ENCODE data around the gene PCDHGB2.
"Not testable (repeated sequence)": the region's sequence is repeated elsewhere in the genome, so short reads cannot be mapped to it uniquely, and the experiment has no call there.

PCDHGB2 gene

GRCh38 chr5:141399555-141400258 lies 39.9 kb downstream of the PCDHGB2 start:
- WGBS: 96% methylated on average over 61 of the region's 61 CpGs

GRCh38 chr5:141402553-141403243 lies 42.9 kb downstream of the PCDHGB2 start, which contains the start of gene PCDHGA9:
PCDHGA9 (plus strand) TSS chr5:141402778; CDS start chr5:141402953, 175 bp downstream.
- no peaks in the 10 kb centered on the region for H3K4me1 ChIP-seq (ENCODE audit: control insufficient read depth, insufficient read depth, low read depth, low read length)
- no peak within 1 kb of the TSS for H3K23ac ChIP-seq (ENCODE audit: low read length in 2 of 2)
- H3K18ac ChIP-seq (ENCODE audit: low read depth in 1 of 2, low read length in 2 of 2): no peak within 1 kb of the TSS
- no peak within 1 kb of the TSS for H3K4ac ChIP-seq (ENCODE audit: low read depth in 1 of 2, low read length in 2 of 2)
- H2BK15ac ChIP-seq (ENCODE audit: low read depth, poor library complexity, severe bottlenecking): no peak within 1 kb of the TSS
- no peak within 1 kb of the TSS for H3K14ac ChIP-seq (ENCODE audit: low read length in 2 of 2)
- H2BK120ac ChIP-seq (ENCODE audit: low read depth, low read length): no peak within 1 kb of the TSS
- DNase-seq: no peak
- H4K8ac ChIP-seq (ENCODE audit: low read length): no peak within 1 kb of the TSS
- H2BK5ac ChIP-seq (ENCODE audit: low read depth, low read length, poor library complexity, severe bottlenecking): no peak within 1 kb of the TSS
- peaks cover 54% of the 10 kb centered on the region for H3K9me3 ChIP-seq (ENCODE audit: control insufficient read depth, low read length)
- H3K4me2 ChIP-seq (ENCODE audit: low read length, poor library complexity, severe bottlenecking): no peak within 1 kb of the TSS
- 93% methylated on average over 27 of the region's 27 CpGs for WGBS
- H2BK12ac ChIP-seq (ENCODE audit: low read length in 2 of 2): no peak within 1 kb of the TSS
- H2AK5ac ChIP-seq (ENCODE audit: low read length, severe bottlenecking): no peak within 1 kb of the TSS
- H3K27ac ChIP-seq (ENCODE audit: low read length, poor library complexity, severe bottlenecking): no peak within 1 kb of the TSS
- no peak within 1 kb of the TSS for H2AFZ ChIP-seq (ENCODE audit: low read depth, low read length)
- H3K36me3 ChIP-seq (ENCODE audit: control insufficient read depth in 1 of 2, insufficient read depth in 2 of 2, low read depth in 1 of 2, low read length in 2 of 2): peaks cover 0 to 24% of the 10 kb centered on the region in 2 experiments
- H3K79me1 ChIP-seq (replicated peaks; ENCODE audit: low read length, poor library complexity, severe bottlenecking): peaks cover 13% of the 10 kb centered on the region
- no peak within 1 kb of the TSS for H4K91ac ChIP-seq (ENCODE audit: low read length)
- peak within 1 kb of the TSS in 1 of 2 experiments; percentile 75 for H3K4me3 ChIP-seq (ENCODE audit: insufficient read depth in 1 of 2, low read depth in 1 of 2, low read length in 2 of 2)
- peak within 1 kb of the TSS; percentile 53 for H3K9ac ChIP-seq (ENCODE audit: low read length)
- H3K27me3 ChIP-seq (ENCODE audit: control insufficient read depth in 1 of 2, insufficient read depth in 1 of 2, low read length in 2 of 2): no peaks in the 10 kb centered on the region

More at GRCh38 chr5:141399555-141400258, 39.9 kb downstream of the PCDHGB2 start:
- H3K9ac ChIP-seq (ENCODE audit: low read length): no peak overlapping the region
- H3K27ac ChIP-seq (ENCODE audit: low read length, poor library complexity, severe bottlenecking): no peak overlapping the region
- H2AK5ac ChIP-seq (ENCODE audit: low read length, severe bottlenecking): no peak overlapping the region
- no peak overlapping the region for H3K18ac ChIP-seq (ENCODE audit: low read depth in 1 of 2, low read length in 2 of 2)
- H3K23ac ChIP-seq (ENCODE audit: low read length in 2 of 2): no peak overlapping the region
- H2AFZ ChIP-seq (ENCODE audit: low read depth, low read length): no peak overlapping the region
- H2BK12ac ChIP-seq (ENCODE audit: low read length in 2 of 2): no peak overlapping the region
- H3K14ac ChIP-seq (ENCODE audit: low read length in 2 of 2): no peak overlapping the region
- peaks cover 15% of the 10 kb centered on the region for H3K79me1 ChIP-seq (replicated peaks; ENCODE audit: low read length, poor library complexity, severe bottlenecking)
- H3K4me3 ChIP-seq (ENCODE audit: insufficient read depth in 1 of 2, low read depth in 1 of 2, low read length in 2 of 2): peak overlapping the region; percentile 4 to 70
- H3K4me2 ChIP-seq (ENCODE audit: low read length, poor library complexity, severe bottlenecking): no peak overlapping the region
- peaks cover 60% of the 10 kb centered on the region for H3K9me3 ChIP-seq (ENCODE audit: control insufficient read depth, low read length)
- no peak overlapping the region for H2BK5ac ChIP-seq (ENCODE audit: low read depth, low read length, poor library complexity, severe bottlenecking)
- H4K91ac ChIP-seq (ENCODE audit: low read length): no peak overlapping the region
- no peak overlapping the region for H2BK120ac ChIP-seq (ENCODE audit: low read depth, low read length)
- no peaks in the 10 kb centered on the region for H3K27me3 ChIP-seq (ENCODE audit: control insufficient read depth in 1 of 2, insufficient read depth in 1 of 2, low read length in 2 of 2)
- no peak for DNase-seq
- H2BK15ac ChIP-seq (ENCODE audit: low read depth, poor library complexity, severe bottlenecking): no peak overlapping the region
- H3K36me3 ChIP-seq (ENCODE audit: control insufficient read depth in 1 of 2, insufficient read depth in 2 of 2, low read depth in 1 of 2, low read length in 2 of 2): peaks cover 0 to 26% of the 10 kb centered on the region in 2 experiments
- H4K8ac ChIP-seq (ENCODE audit: low read length): no peak overlapping the region
- no peak overlapping the region for H3K4ac ChIP-seq (ENCODE audit: low read depth in 1 of 2, low read length in 2 of 2)
- H3K4me1 ChIP-seq (ENCODE audit: control insufficient read depth, insufficient read depth, low read depth, low read length): no peaks in the 10 kb centered on the region

GRCh38 chr5:141403387-141403786 lies 43.6 kb downstream of the PCDHGB2 start:
- H4K8ac ChIP-seq (ENCODE audit: low read length): no peak overlapping the region
- no peaks in the 10 kb centered on the region for H3K27me3 ChIP-seq (ENCODE audit: control insufficient read depth in 1 of 2, insufficient read depth in 1 of 2, low read length in 2 of 2)
- H2AFZ ChIP-seq (ENCODE audit: low read depth, low read length): no peak overlapping the region
- WGBS: 98% methylated on average over 20 of the region's 22 CpGs
- H2BK12ac ChIP-seq (ENCODE audit: low read length in 2 of 2): no peak overlapping the region
- H2BK5ac ChIP-seq (ENCODE audit: low read depth, low read length, poor library complexity, severe bottlenecking): no peak overlapping the region
- no peak overlapping the region for H2BK120ac ChIP-seq (ENCODE audit: low read depth, low read length)
- H3K4me2 ChIP-seq (ENCODE audit: low read length, poor library complexity, severe bottlenecking): no peak overlapping the region
- no peak overlapping the region for H3K9ac ChIP-seq (ENCODE audit: low read length)
- H3K79me1 ChIP-seq (replicated peaks; ENCODE audit: low read length, poor library complexity, severe bottlenecking): peaks cover 13% of the 10 kb centered on the region
- no peak for DNase-seq
- no peak overlapping the region for H3K23ac ChIP-seq (ENCODE audit: low read length in 2 of 2)
- no peak overlapping the region for H3K4ac ChIP-seq (ENCODE audit: low read depth in 1 of 2, low read length in 2 of 2)
- no peak overlapping the region for H4K91ac ChIP-seq (ENCODE audit: low read length)
- peaks cover 54% of the 10 kb centered on the region for H3K9me3 ChIP-seq (ENCODE audit: control insufficient read depth, low read length)
- peaks cover 0 to 28% of the 10 kb centered on the region in 2 experiments for H3K36me3 ChIP-seq (ENCODE audit: control insufficient read depth in 1 of 2, insufficient read depth in 2 of 2, low read depth in 1 of 2, low read length in 2 of 2)
- H2AK5ac ChIP-seq (ENCODE audit: low read length, severe bottlenecking): no peak overlapping the region
- H3K18ac ChIP-seq (ENCODE audit: low read depth in 1 of 2, low read length in 2 of 2): no peak overlapping the region
- no peak overlapping the region for H3K27ac ChIP-seq (ENCODE audit: low read length, poor library complexity, severe bottlenecking)
- H3K4me1 ChIP-seq (ENCODE audit: control insufficient read depth, insufficient read depth, low read depth, low read length): no peaks in the 10 kb centered on the region
- no peak overlapping the region for H2BK15ac ChIP-seq (ENCODE audit: low read depth, poor library complexity, severe bottlenecking)
- H3K14ac ChIP-seq (ENCODE audit: low read length in 2 of 2): no peak overlapping the region
- peak overlapping the region in 1 of 2 experiments; percentile 75 for H3K4me3 ChIP-seq (ENCODE audit: insufficient read depth in 1 of 2, low read depth in 1 of 2, low read length in 2 of 2)

GRCh38 chr5:141407790-141408505 lies 48.2 kb downstream of the PCDHGB2 start, which contains the start of gene PCDHGB6:
PCDHGB6 (plus strand) TSS chr5:141408021; CDS start chr5:141408203, 182 bp downstream.
- H3K14ac ChIP-seq (ENCODE audit: low read length in 2 of 2); H3K4ac ChIP-seq (ENCODE audit: low read depth in 1 of 2, low read length in 2 of 2); H2BK5ac ChIP-seq (ENCODE audit: low read depth, low read length, poor library complexity, severe bottlenecking); H2AK5ac ChIP-seq (ENCODE audit: low read length, severe bottlenecking); H3K4me1 ChIP-seq (ENCODE audit: control insufficient read depth, insufficient read depth, low read depth, low read length); H2BK12ac ChIP-seq (ENCODE audit: low read length in 2 of 2); H2BK120ac ChIP-seq (ENCODE audit: low read depth, low read length); H3K23ac ChIP-seq (ENCODE audit: low read length in 2 of 2); H2BK15ac ChIP-seq (ENCODE audit: low read depth, poor library complexity, severe bottlenecking); H3K27ac ChIP-seq (ENCODE audit: low read length, poor library complexity, severe bottlenecking): not testable (repeated sequence)
- Histone ChIP-seq H3K27me3 (ENCODE audit: control insufficient read depth in 1 of 2, insufficient read depth in 1 of 2, low read length in 2 of 2) (peaks cover 0 to 17% of the 10 kb centered on the region in 2 experiments), H3K79me1 (replicated peaks; ENCODE audit: low read length, poor library complexity, severe bottlenecking) (peaks cover 24% of the 10 kb centered on the region), H3K36me3 (ENCODE audit: control insufficient read depth in 1 of 2, insufficient read depth in 2 of 2, low read depth in 1 of 2, low read length in 2 of 2) (peaks cover 0 to 24% of the 10 kb centered on the region in 2 experiments), H3K4me3 (ENCODE audit: insufficient read depth in 1 of 2, low read depth in 1 of 2, low read length in 2 of 2) (peak within 1 kb of the TSS; percentile 57 to 72), H2AFZ (ENCODE audit: low read depth, low read length) (peak within 1 kb of the TSS; percentile 55), H3K9me3 (ENCODE audit: control insufficient read depth, low read length) (peaks cover 39% of the 10 kb centered on the region), H4K91ac (ENCODE audit: low read length) (peak within 1 kb of the TSS; percentile 90), H4K8ac (ENCODE audit: low read length) (peak within 1 kb of the TSS; percentile 64), H3K18ac (ENCODE audit: low read depth in 1 of 2, low read length in 2 of 2) (peak within 1 kb of the TSS; percentile 16 to 67), H3K9ac (ENCODE audit: low read length) (peak within 1 kb of the TSS; percentile 26), H3K4me2 (ENCODE audit: low read length, poor library complexity, severe bottlenecking) (peak within 1 kb of the TSS; percentile 35)
- DNase-seq: peak; percentile 83
- 4% methylated on average over 47 of the region's 51 CpGs for WGBS

Data from mesenchymal stem cell (in vitro differentiated cells and primary cell).